Ovary (tissue), 9 donors: ENCODE results near the gene PIGK. TPM values are rescaled to one million over a fixed set of nuclear protein-coding genes. Genes with fewer than 3 reads are reported as not detected.
A peak's percentile ranks its signal among the peaks of the same experiment; 100 is the strongest.
"Not testable (repeated sequence)": the region's sequence is repeated elsewhere in the genome, so short reads cannot be mapped to it uniquely, and the experiment has no call there.

ENCODE experiments used
- DNase-seq, 5 donors: peaks; one replicate each; pipeline ENCODE4 v3.0.0-alpha.2; 2019 to 2020
- H3K27ac ChIP-seq, 2 donors: fragments of 200-600 bp; one replicate each; pipeline versions ENCODE4 v1.5.1 to v1.8.0; 2019 to 2022
- H3K27me3 ChIP-seq: fragments of 200-600 bp; one replicate; pipeline ENCODE4 v1.8.0; 2022
- H3K36me3 ChIP-seq: fragments of 200-600 bp; sonication (generic); one replicate; pipeline ENCODE4 v1.5.1; 2019
- H3K4me1 ChIP-seq: one replicate; pipeline ENCODE4 v1.8.1; 2013; ENCODE audit warnings: mild to moderate bottlenecking, moderate library complexity; ENCODE audit not compliant: insufficient read depth
- H3K4me3 ChIP-seq: fragments of 200-600 bp; sonication (generic); one replicate; pipeline ENCODE4 v1.5.1; 2017
- H3K9me3 ChIP-seq, 2 donors: fragments of 200-600 bp in 1 of 2; sonication (generic) in 1 of 2; one replicate each; pipeline versions ENCODE4 v1.5.1 to v1.8.1; 2013 to 2019; ENCODE audit warnings: mild to moderate bottlenecking in 1 of 2, moderate library complexity in 1 of 2
- CTCF ChIP-seq, 3 donors: fragments of 450-650 bp in 2 of 3; fragments of 200-600 bp in 1 of 3; IDR thresholded peaks; one replicate each; pipeline versions ENCODE4 v1.5.1 to v1.8.0; 2016 to 2022; ENCODE audit warnings: antibody characterized with exemption in 3 of 3, mild to moderate bottlenecking in 1 of 3
- EP300 ChIP-seq: sonication (generic); formaldehyde crosslinking; IDR thresholded peaks from one replicate; pipeline ENCODE4 v1.6.1; 2017; ENCODE audit warnings: antibody characterized with exemption
- POLR2A ChIP-seq: fragments of 450-650 bp; IDR thresholded peaks from one replicate; pipeline ENCODE4 v1.6.1; 2017; ENCODE audit warnings: antibody characterized with exemption, mild to moderate bottlenecking, moderate library complexity
- WGBS, 3 donors: extraction: QIAGEN DNeasy Blood & Tissue Kit in 1 of 3; methylation state at CpG; one replicate each; pipeline versions ENCODE4 v1.1.5 to v1.1.7; 2013 to 2017; 5-methylcytosine and 5-hydroxymethylcytosine counted together
- intact Hi-C, 4 donors: fragments of 100-400 bp; cut with DNase I; formaldehyde crosslinking; loops; one replicate each; pipeline versions ENCODE4 v1.11.0 to v1.15.1; 2022 to 2023
- polyA plus RNA-seq, 2 donors: library from polyadenylated mRNA; stranded (reverse); fragments of 200-250 nt in 1 of 2; fragments of 350-450 nt in 1 of 2; fragmentation: Illumina TruSeq in 1 of 2; extraction: RNeasy Lipid Tissue Mini Kit (QIAGEN cat#74804) in 1 of 2; gene quantifications; one replicate each; pipeline ENCODE4 v1.2.3, GENCODE V29; 2013 to 2014
- total RNA-seq, 7 donors: library from RNA; depleted of rRNA in 2 of 7; stranded (reverse); fragments of >200 nt in 2 of 7; fragmentation: NEBNext Ultra II Directional in 3 of 7; extraction: Animal tissue kit (Norgen Biotek cat#: 25700) in 3 of 7; gene quantifications; one replicate each; pipeline versions ENCODE4 v1.1.0 to v1.2.4, GENCODE V29; 2016 to 2023
- donor health status: DM: no; HTN: no; CAD: no; lungs with moderate emphysema.
- donor health status: DM: no; HTN: no; CAD: no.
- donor health status: Bipolar disorder and iron deficiency.
- donor health status: DM: yes; HTN: yes; CAD: no.
- donor health status: DM: no; HTN: no; CAD: no.
- donor health status: DM: yes; HTN: yes; CAD: no.

The PIGK gene
- total and polyA plus RNA-seq, 9 donors: 11.1 to 34.7 (median 19.9) TPM

DNA sequence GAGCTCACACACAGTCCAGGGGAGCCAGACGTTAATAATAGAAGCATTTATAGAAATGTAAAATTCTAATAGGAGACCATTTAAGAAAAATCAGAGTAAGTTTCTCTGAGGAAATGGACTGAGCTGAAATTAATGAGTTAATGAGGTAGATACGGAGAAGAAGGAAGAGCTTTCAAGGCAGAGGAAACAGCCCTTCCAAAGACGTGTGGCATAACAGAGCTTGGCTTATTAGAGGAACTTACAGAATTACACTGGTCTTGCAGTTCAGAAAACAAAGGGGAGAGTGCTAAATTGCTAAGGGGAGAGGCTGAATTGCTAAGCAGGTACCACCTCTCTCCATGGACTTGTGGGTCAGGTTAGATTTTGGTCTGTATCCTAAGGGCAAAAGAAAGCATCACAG is 8.2 kb upstream of the PIGK start:
- DNase-seq: no peak
- H3K27me3 ChIP-seq: no peaks in the 10 kb centered on the region
- no peak for TF ChIP-seq CTCF (IDR thresholded peaks at IDR 0.05)
- no peak for TF ChIP-seq EP300
- no peak for TF ChIP-seq POLR2A
- no peaks in the 10 kb centered on the region for H3K9me3 ChIP-seq
- no peak overlapping the region for H3K27ac ChIP-seq
- H3K4me1 ChIP-seq: no peaks in the 10 kb centered on the region
- H3K36me3 ChIP-seq: no peaks in the 10 kb centered on the region
- H3K4me3 ChIP-seq: no peak overlapping the region
- WGBS, 3 donors: 42 to 48% (median 47%) methylated on average over 3 of the region's 3 CpGs
- intact Hi-C loops: no loop called here

- 88 to 92% (median 89%) methylated on average over 5 of the region's 5 CpGs for WGBS, 3 donors
- Histone ChIP-seq H3K36me3 (no peaks in the 10 kb centered on the region), H3K27ac (no peak overlapping the region)
Observed at GRCh38 chr1:77222496-77222895, 3.3 kb upstream of the PIGK start.

DNA sequence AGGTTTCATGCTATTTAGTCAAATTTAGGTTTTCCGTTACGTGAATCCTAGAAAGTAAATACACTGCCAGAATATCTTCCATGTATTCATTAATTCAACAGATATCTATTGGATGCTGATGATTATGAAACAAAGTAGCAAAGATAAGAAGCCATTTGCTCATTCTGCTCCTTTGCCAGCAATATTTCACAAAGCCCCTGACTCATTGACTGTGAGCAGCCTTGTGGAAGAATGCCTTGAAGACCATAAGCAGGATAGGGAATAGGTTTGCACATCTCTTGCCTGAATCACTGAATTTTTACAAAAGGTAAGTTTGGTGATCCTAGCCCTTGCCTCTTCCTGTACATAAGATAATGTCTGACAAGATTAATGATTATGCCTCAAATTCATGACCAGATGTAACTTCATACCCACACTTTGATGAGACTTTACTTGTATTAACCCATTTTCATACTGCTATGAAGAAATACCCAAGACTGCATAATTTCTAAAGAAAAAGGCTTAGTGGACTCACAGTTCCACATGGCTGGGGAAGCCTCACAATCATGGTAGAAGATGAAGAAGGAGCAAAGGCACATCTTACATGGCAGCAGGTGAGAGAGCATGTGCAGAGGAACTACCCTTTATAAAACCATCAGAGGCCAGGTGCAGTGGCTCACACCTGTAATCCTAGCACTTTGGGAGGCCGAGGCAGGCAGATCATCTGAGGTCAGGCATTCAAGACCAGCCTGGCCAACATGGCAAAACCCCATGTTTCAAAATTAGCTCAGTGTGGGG is 1.6 kb upstream of the PIGK start:
- Histone ChIP-seq H3K27me3 (no peaks in the 10 kb centered on the region), H3K4me3 (no peak overlapping the region), H3K27ac (no peak overlapping the region), H3K9me3 (no peaks in the 10 kb centered on the region), H3K36me3 (no peaks in the 10 kb centered on the region), H3K4me1 (no peaks in the 10 kb centered on the region)
- WGBS, 3 donors: 57 to 65% (median 63%) methylated on average over 3 of the region's 3 CpGs
- intact Hi-C loops: no loop called here
- DNase-seq: no peak
- TF ChIP-seq CTCF (IDR thresholded peaks at IDR 0.05) (no peak), POLR2A (no peak)

More at GRCh38 chr1:77222496-77222895, 3.3 kb upstream of the PIGK start:
- Histone ChIP-seq H3K4me3 (no peak overlapping the region), H3K27me3 (no peaks in the 10 kb centered on the region), H3K9me3 (no peaks in the 10 kb centered on the region), H3K4me1 (no peaks in the 10 kb centered on the region)
- TF ChIP-seq EP300 (no peak), POLR2A (no peak), CTCF (IDR thresholded peaks at IDR 0.05) (no peak)
- intact Hi-C loops: no loop called here
- no peak for DNase-seq

GRCh38 chr1:77218477-77219165 is 609 bp downstream of the PIGK start:
- H3K27ac ChIP-seq: peak overlapping the region; percentile 31 to 75
- no peak for DNase-seq
- 2 to 4% (median 4%) methylated on average over 12 of the region's 12 CpGs for WGBS, 3 donors
- H3K4me1 ChIP-seq: no peaks in the 10 kb centered on the region
- no peaks in the 10 kb centered on the region for H3K36me3 ChIP-seq
- H3K9me3 ChIP-seq: no peaks in the 10 kb centered on the region
- H3K4me3 ChIP-seq: peak overlapping the region; percentile 73
- no peak for TF ChIP-seq EP300
- no peak for TF ChIP-seq POLR2A
- TF ChIP-seq CTCF (IDR thresholded peaks at IDR 0.05): no peak
- intact Hi-C loops: no loop called here
- no peaks in the 10 kb centered on the region for H3K27me3 ChIP-seq

GRCh38 chr1:77204043-77204442 is 15.2 kb downstream of the PIGK start:
- 92 to 94% (median 93%) methylated on average over 3 of the region's 3 CpGs for WGBS, 3 donors
- DNase-seq, H3K36me3 ChIP-seq, H3K9me3 ChIP-seq, H3K27me3 ChIP-seq, intact Hi-C loops, H3K27ac ChIP-seq, H3K4me1 ChIP-seq, H3K4me3 ChIP-seq: not testable (repeated sequence)
